HG03575 (cell line): ENCODE data around the gene PCED1B.
A peak's percentile ranks its signal among the peaks of the same experiment; 100 is the strongest.
"Not testable (repeated sequence)": the region's sequence is repeated elsewhere in the genome, so short reads cannot be mapped to it uniquely, and the experiment has no call there.

Experiments used
- ATAC-seq: cut with Tn5 transposase; IDR thresholded peaks from one replicate; pipeline ENCODE4 v1.9.1; 2021; ENCODE audit not compliant: unreplicated experiment, insufficient number of reproducible peaks, low FRiP score; ENCODE audit errors: extremely low read depth

Gene PCED1B

GRCh38 chr12:47190271-47190750, 110.9 kb downstream of the PCED1B start:
- ATAC-seq, result no peak

DNA sequence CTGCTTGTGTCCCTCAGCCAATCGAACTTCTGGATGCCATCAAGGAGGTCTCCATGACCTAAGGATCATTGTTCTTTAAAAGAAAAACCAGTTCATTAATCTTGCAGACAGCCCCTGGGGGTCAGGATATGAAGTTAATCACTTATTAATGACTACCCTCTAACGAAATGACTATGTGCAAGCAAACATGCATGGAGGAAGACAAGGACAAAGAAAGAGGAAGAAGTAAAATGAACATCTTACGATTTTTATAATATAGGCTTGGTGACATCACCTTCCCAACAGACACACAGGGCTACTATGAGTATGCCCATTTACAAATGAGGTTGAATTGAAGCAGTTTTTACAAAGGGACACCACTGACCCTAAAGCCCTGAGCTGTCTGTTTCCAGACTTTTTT, 111.5 kb downstream of the PCED1B start:
- no peak for ATAC-seq

GRCh38 chr12:47192051-47192450, 112.6 kb downstream of the PCED1B start:
- no peak for ATAC-seq

DNA sequence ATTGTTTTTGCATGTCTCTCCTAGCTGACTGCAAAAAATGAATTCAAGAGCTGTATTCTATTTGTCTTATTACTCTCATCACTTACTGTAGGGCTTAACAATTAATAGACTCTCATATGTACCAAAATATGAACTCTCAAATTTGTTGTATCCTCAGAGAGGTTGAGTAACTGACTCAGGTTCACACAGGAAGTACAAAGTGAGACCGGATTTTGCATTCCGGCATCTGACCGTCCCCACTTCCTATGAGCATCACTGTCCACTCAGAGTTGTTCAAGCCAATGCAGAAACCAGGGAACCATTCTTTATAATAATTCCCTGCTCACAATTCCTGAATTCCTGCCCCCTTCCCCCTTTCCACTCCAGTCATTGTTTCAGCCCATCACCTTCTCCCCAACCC, 113.6 kb downstream of the PCED1B start:
- ATAC-seq, result no peak

DNA sequence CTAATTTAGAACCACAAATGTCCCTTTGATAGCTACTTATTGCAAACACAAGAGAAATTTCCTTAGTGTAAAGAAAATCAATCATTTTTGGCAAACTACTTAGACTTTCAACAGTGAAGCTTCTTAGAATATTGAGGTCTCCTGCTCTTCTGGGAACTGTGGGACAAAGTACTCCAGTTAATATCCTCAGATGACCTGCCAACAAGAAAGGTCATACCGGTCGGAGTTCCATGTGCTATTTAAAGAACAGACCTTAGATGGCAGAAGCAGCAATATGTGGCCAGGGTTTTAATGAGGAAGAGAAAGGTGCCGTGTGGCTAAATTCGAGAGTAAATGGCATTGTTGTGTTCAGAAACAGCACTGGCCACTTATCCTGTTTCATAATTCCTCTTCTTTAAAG, 115.1 kb downstream of the PCED1B start:
- no peak for ATAC-seq

DNA sequence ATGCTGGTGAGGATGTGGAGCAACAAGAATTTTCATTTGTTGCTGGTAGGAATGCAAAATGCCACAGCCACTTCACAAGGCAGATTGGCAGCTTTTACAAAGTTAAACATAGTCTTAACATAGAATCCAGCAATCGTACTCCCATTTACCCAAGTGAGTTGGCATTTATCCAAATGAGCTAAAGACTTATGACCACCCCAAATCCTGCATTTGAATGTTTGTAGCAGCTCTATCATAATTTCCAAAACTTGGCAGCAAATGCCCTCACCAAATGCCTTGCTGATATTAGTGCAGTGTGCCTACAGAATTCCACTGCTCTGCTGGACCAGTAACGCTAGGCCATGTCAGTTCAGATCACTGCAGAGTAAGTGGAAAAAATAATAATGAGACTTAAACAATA, 121.0 kb downstream of the PCED1B start:
- ATAC-seq, result no peak

DNA sequence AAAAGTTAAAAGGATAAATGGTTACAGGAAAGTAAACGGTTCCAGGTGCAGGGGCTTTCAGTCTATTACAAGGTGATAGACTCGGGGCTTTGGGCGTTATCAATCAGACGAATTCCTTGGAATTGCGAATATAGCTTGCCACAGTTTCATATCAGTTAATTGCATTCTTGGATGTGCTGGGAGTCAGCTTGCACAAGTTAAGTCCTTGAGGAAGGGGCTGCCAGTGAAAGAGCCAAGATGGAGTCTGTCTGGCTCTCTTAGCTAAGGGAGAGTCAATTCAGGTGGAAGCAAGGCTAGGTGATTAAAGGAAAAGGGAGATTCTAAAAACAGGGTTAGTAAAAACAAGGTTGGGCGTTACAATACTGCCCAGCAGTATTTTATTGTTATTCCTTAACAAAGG, 121.8 kb downstream of the PCED1B start:
- not testable (repeated sequence) for ATAC-seq

GRCh38 chr12:47202176-47202575, 122.8 kb downstream of the PCED1B start:
- ATAC-seq, result no peak

- ATAC-seq, result no peak
Measured at GRCh38 chr12:47205532-47206449, 126.4 kb downstream of the PCED1B start.

DNA sequence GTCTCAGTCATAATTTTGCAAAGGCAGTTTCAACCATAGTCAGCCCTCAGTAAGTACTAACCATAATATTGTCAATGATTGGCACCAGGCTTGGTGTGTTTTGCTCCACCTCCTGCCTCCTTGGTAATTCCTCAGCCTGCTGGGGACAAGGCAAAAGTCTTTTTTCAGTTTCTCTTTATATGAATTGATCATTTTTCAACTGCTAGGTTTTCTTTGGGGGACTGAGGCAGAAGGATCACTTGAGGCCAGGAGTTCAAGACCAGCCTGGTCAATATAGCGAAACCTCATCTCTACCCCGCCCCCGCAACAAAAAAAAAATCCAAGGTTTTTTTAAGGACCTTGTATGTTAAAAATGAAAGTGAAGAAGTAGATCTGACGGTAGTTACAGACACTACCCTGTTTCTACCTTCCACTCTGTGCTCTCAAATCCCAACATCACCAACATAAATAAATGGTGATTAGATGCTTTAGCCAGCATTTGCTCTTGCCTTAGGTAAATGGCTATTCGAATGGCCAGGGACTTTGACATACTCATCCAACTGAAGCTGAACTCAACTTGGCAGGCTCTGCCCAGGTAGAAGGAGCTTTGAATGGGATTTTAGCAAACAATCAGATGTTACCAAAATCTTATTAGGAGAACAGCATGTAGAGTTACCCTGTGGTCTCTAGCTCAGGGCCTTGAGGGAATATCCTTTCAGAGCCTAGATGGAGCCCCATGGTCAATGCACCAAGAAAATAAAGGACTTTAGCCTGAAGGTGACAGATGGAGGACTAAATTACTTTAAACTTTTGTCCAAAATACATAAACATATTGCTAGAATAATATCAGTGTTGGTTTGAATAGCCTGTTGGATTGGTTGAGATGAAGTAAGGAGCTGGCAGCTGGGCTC, 127.3 kb downstream of the PCED1B start:
- ATAC-seq, result no peak

DNA sequence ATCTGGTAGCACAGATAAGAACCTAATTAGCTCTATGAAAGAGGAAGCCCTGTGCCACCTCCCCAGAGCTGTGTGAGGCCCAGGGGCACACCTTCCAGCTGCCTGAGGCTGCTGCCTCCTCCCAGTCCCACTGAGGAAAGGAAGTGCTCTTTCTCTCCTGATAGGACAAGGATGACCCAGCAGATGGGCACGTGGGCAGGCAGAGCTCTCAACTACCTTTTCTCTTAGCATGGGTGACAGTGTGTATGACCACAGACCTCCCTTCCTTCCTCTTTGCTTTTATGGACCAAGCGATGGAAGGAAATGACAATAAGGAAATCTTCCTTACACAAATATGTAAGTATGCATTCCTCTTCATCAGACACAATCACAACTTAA, 127.9 kb downstream of the PCED1B start:
- ATAC-seq, result peak; percentile 26

DNA sequence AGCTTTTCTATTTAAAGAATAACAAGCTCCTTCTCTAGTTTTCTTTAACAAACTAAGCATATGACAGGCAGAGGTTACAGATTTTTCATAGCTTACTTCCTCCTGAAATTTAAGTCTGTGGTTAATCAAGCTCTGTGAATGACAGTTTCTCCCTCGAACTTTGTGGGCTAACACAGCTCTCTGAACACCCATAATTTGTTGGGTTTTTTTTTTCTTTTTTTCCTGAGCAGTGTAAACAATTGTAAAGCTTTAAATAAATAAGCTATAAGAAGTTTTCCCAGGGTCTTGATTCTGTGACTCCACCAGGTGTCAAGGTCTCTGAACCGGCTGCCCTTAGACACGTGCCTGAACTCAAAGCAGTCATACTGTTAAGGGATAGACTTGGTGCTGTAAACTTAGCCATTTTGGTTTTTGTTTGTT, 128.4 kb downstream of the PCED1B start:
- ATAC-seq, result peak; percentile 58

DNA sequence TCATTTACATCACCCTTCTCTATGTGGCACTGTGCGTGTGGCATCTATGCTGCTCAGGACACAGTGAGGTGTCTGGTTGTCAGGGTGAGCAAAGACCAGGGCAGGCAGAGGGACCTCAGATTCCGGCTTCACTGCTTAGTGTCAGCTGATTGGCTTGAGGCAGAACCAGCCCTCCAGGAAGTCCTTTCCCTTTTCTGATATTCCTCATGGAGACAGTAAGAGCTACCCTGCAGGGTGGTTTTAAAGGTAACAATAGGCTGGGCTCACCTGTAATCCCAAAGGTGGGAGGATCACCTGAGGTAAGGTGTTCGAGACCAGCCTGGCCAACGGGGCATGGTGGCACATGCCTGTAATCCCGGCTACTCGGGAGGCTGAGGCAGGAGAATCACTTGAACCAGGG, 129.6 kb downstream of the PCED1B start:
- no peak for ATAC-seq

GRCh38 chr12:47210776-47211175, 131.4 kb downstream of the PCED1B start:
- no peak for ATAC-seq

- ATAC-seq, result no peak
Measured at GRCh38 chr12:47212701-47213039, 133.2 kb downstream of the PCED1B start.

DNA sequence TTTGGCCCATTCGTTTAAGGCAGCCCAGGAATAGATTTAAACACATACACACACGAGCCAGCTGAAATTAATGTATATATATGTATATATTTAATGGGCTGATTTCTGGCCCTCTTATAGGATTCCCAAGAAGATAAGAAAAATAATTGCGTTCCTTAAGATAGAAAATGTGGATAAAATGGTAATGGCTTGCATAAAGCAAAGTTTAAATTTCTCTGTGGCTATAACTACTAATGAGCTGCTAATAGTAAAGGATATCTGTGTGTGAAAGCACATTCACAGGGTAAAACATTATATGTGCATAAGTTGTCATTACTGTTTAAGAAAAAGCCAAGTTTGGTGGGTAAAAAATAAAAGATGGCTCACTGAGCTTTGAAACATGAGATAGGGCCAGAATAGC, 134.0 kb downstream of the PCED1B start:
- ATAC-seq, result no peak

- no peak for ATAC-seq
Measured at GRCh38 chr12:47214001-47214619, 134.7 kb downstream of the PCED1B start.

- no peak for ATAC-seq
Measured at GRCh38 chr12:47214771-47215170, 135.3 kb downstream of the PCED1B start.

DNA sequence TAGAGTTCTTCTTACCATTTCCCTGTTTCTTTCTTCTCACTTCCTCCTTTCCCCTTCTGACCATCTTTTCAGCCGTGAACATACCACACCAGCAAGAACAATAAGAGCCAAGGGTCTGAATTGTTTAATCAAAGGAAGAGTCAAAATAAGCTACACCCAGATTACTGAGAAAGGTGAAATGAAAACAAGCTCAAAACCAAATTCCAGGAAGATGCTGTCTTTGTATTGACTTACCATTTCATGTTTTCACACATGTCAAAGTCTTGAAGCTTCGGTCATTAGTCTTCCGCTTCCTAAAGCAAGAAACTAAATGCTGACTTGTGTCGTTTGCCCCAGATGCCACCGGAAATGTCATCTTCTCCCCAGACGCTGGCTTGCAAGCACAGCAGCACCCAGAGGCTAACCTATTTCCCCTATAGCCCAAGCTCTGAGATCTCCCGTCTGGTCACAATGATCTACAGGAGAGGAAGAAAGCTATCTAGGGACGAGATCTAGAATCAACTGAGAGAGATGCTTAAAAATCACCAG, 136.8 kb downstream of the PCED1B start:
- ATAC-seq, result no peak

DNA sequence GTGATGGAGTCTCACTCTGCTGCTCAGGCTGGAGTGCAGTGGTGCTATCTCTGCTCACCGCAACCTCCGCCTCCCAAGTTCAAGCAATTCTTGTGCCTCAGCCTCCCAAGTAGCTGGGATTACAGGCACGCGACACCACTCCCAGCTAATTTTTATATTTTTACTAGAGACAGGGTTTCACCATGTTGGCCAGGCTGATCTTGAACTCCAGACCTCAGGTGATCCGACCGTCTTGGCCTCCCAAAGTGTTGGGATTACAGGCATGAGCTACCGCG, 138.1 kb downstream of the PCED1B start:
- ATAC-seq, result not testable (repeated sequence)
